ACC112 (cell line): Measurements from ENCODE around the gene HHLA2.
"Not testable (repeated sequence)": the region's sequence is repeated elsewhere in the genome, so short reads cannot be mapped to it uniquely, and the experiment has no call there.

ENCODE experiments used
- H2AFZ ChIP-seq: fragments of 200-600 bp; sonication (generic); one replicate; pipeline ENCODE4 v1.6.0; 2017; ENCODE audit warnings: antibody characterized with exemption, low read length; ENCODE audit not compliant: unreplicated experiment
- H3K27ac ChIP-seq: fragments of 200-600 bp; sonication (generic); 2 replicates; pipeline ENCODE4 v1.5.1; 2014; ENCODE audit warnings: low read depth, mild to moderate bottlenecking, antibody characterized with exemption, low read length, moderate library complexity
- H3K27me3 ChIP-seq: fragments of 200-600 bp; sonication (generic); 2 replicates; pipeline ENCODE4 v1.6.1; 2014; ENCODE audit warnings: mild to moderate bottlenecking, antibody characterized with exemption, low read length, moderate library complexity, mixed read lengths; ENCODE audit not compliant: insufficient read depth
- H3K36me3 ChIP-seq: fragments of 200-600 bp; sonication (generic); 2 replicates; pipeline ENCODE4 v1.6.1; 2016; ENCODE audit warnings: mild to moderate bottlenecking, antibody characterized with exemption, low read length, moderate library complexity, mixed read lengths; ENCODE audit not compliant: insufficient read depth
- H3K4me1 ChIP-seq: fragments of 200-600 bp; sonication (generic); one replicate; pipeline ENCODE4 v1.6.1; 2016; ENCODE audit warnings: low read length, mixed read lengths; ENCODE audit not compliant: insufficient read depth, unreplicated experiment, control insufficient read depth
- H3K4me3 ChIP-seq: fragments of 200-600 bp; sonication (generic); 2 replicates; pipeline ENCODE4 v1.5.1; 2014; ENCODE audit warnings: mild to moderate bottlenecking, low read depth, low read length
- H3K79me2 ChIP-seq: fragments of 200-600 bp; sonication (generic); one replicate; pipeline ENCODE4 v1.6.0; 2016; ENCODE audit warnings: low read length; ENCODE audit not compliant: control insufficient read depth, unreplicated experiment, insufficient read depth

Gene HHLA2

DNA sequence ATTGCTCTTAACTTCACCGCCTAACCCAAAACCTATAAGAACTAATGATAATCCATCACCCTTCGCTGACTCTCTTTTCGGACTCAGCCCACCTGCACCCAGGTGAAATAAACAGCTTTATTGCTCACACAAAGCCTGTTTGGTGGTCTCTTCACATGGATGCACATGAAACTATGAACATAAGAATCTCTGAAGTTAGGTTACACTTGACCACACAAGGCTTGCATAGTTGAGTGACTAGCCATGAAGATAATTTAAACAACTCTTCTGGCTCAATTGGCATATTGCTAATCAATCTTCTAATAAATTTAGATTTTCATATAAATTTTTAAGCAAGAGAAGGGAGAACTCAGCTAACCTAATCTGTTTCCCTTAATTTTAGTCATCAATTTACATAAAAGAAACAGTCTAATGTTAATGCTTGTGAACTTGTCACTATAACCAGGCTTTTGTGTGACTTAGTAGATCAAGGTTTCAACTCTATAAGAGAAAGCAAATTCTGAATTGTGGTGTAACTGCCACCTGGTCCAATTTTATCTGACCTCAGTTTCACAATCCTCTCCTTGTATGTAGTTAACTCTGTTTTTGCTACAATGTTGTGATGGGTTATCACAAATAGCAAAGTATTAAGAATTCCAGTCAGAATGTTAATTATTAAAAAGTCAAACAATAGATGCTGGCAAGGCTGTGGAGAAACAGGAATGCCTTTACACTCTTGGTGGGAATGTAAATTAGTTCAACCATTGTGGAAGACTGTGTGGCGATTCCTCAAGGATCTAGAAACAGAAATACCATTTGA lies 82.0 kb downstream of the HHLA2 start:
- Histone ChIP-seq H3K4me1 (no peaks in the 10 kb centered on the region), H3K27ac (no peak overlapping the region), H3K79me2 (no peaks in the 10 kb centered on the region), H2AFZ (no peak overlapping the region), H3K27me3 (no peaks in the 10 kb centered on the region), H3K36me3 (no peaks in the 10 kb centered on the region), H3K4me3 (no peak overlapping the region)

DNA sequence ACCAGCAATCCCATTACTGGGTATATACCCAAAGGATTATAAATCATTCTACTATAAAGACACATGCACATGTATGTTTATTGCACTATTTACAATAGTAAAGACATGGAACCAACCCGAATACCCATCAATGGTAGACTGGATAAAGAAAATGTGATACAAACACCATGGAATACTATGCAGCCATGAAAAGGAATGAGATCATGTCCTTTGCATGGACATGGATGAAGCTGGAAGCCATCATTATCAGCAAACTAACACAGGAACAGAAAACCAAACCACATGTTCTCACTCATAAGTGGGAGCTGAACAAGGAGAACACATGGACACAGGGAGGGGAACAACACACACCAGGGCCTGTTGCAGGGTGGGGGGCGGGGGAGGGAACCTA lies 82.6 kb downstream of the HHLA2 start:
- not testable (repeated sequence) for H3K79me2 ChIP-seq

DNA sequence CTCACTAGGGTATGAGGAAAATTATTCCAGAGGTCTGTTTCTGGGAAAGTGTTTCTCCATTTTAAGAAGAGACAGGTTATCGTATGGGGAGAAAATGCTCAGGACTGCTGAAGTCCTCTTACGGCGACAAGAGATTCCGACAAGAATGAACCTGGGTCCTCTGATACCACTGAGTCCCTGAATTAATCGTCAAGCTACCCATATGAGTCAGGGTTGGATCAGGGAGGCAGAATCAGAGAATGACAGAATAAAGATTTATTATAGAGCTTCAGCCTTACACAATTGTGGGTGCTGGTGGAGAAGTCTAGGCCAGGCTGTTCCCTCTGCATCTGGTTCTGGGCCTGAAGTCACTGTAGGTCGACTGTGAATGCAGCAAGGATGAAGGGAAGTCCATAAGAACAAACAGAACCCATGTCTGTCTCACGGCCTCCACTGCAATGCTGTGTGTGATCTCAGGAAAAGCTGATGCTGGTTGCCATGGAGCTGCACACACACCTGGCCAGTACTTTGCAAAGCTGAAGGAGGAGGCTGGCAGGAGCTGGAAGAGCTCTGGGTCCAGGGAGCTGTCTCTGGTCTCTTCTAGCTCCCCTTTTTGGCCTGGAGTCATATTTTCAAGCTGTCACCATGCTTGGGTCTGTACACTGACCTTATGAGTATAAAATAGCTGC lies 83.9 kb downstream of the HHLA2 start:
- Histone ChIP-seq H3K4me1 (no peaks in the 10 kb centered on the region), H3K4me3 (no peak overlapping the region), H3K27ac (no peak overlapping the region), H3K27me3 (no peaks in the 10 kb centered on the region), H2AFZ (no peak overlapping the region), H3K36me3 (no peaks in the 10 kb centered on the region), H3K79me2 (no peaks in the 10 kb centered on the region)

More for the DNA sequence above, 82.6 kb downstream of the HHLA2 start:
- H3K27ac ChIP-seq, H2AFZ ChIP-seq, H3K27me3 ChIP-seq, H3K4me1 ChIP-seq, H3K4me3 ChIP-seq, H3K36me3 ChIP-seq: not testable (repeated sequence)

DNA sequence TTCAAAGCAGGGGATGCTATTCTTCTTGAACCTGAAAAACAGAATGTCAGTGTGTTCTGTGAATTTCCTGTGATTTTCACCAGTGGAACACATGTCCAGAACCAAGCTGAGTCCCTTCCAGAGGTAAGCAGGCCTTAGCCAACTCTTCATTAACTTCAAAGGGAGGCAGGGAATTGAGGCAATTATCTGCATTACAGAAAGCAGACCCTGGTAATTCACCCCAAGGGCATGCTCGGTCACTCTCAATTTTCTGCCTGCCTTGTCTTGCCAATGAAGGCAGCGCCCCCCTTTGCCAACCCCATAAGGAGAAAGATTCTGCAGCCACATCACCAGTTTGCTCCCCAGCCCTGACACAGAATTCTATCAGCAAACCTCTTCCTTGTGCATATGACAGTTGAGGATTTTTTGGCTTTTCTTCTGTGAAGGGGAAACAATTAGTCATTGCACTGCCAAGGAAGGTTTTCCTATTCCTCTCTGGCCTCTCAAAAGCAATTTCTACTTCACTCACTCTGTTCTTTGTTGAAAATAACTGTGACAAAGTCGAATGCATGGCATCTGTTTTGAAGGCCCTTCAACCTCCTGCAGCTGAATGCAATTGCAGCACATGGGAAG lies 85.3 kb downstream of the HHLA2 start:
- Histone ChIP-seq H3K36me3 (no peaks in the 10 kb centered on the region), H3K27ac (no peak overlapping the region), H3K4me3 (no peak overlapping the region), H2AFZ (no peak overlapping the region), H3K27me3 (no peaks in the 10 kb centered on the region; the same call in 1 of the 2 replicates), H3K4me1 (no peaks in the 10 kb centered on the region), H3K79me2 (no peaks in the 10 kb centered on the region)

DNA sequence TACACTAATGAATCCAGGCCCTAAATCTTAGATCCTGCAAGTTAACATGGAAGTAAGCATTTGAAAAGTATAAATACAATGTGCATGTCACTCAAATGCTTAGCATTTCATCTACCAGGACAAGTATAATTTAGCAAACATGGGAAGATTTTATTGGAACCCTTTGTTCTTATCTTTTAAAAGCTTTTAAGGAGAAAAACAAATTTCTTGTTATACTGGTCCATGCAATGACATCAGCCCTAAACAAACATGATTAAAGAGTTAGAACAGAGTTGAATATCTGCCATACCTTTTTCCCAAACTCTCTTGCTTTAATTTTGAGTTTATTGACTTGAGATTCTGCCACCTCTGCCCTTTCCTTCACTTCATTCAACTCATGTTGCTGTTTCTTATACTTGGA lies 87.0 kb downstream of the HHLA2 start:
- H3K27ac ChIP-seq, result no peak overlapping the region

DNA sequence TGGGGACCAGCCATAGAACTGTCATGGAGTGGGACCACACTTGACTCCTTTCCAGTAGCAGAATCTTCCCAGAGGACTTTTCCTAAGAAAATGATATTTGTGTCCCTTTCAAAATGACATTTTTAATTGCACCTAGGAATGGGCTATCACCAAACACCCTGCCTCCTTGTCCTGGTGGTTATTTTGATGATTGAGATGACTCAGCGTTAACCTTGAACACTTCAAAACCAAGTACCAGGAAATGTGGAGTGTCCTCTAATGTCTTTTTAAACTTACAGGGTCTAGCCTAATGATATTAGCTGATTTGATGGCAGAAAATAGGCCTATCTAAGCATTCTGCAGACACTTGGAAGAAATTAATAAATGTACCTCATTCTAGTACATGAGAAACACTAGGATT lies 90.7 kb downstream of the HHLA2 start:
- Histone ChIP-seq H2AFZ (no peak overlapping the region), H3K4me1 (peaks cover 6% of the 10 kb centered on the region)

More for the DNA sequence above, 87.0 kb downstream of the HHLA2 start:
- Histone ChIP-seq H3K79me2 (no peaks in the 10 kb centered on the region), H3K27me3 (no peaks in the 10 kb centered on the region; the same call in 1 of the 2 replicates), H2AFZ (no peak overlapping the region), H3K4me1 (no peaks in the 10 kb centered on the region), H3K4me3 (no peak overlapping the region), H3K36me3 (no peaks in the 10 kb centered on the region)

DNA sequence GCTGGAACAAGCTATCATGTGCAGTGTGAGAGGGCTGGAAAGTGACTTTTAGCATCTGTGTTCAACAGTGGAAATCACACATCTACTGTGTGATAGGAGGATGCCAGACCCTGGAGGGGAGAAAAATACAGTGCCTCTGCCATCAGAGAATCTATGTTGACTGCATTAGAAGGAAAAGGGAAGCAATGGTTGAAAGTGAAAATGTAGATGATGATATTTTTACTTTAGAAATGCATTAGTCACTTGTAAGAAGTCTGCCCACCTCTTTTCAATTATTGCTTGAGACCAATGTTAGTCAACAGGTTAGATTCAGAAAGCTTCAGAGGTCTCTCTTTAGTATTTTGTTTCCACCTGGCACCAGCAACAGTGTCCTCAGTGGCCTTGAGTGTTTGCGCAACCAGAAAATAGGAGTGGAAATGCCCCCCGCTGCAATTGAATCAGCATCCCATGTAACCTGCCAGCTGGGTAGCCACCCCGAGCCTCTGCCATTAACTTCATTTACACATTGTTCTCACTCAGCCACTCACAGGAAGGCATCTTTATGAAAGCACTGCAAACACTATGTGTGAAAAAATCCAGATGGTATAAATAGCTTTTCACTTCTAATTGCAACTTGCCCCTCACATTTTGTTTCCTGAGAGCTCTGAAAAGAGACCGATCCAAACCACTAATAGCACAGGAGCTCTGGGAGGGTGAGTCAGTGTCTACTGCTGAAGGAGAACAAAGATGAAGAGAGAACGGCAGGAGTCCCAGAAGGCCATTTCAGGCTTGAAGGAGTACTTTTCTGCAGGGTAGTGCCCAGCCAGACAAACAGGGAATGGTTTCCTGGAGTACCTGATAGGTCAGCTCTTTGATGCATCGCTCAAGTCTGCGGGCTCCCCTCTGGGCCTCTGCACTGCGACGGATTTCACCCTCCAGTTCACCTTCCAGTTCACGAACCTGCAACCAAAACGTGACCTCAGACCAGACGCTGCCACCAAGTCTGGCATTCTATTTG lies 92.1 kb downstream of the HHLA2 start:
- H3K4me1 ChIP-seq, result peaks cover 11% of the 10 kb centered on the region
- H3K36me3 ChIP-seq, result no peaks in the 10 kb centered on the region
- H3K79me2 ChIP-seq, result no peaks in the 10 kb centered on the region
- no peak overlapping the region for H2AFZ ChIP-seq
- H3K4me3 ChIP-seq, result no peak overlapping the region
- H3K27me3 ChIP-seq, result peaks cover 10% of the 10 kb centered on the region; the same call in 1 of the 2 replicates
- H3K27ac ChIP-seq, result no peak overlapping the region

More for the DNA sequence above, 90.7 kb downstream of the HHLA2 start:
- H3K4me3 ChIP-seq, result no peak overlapping the region
- H3K79me2 ChIP-seq, result no peaks in the 10 kb centered on the region
- H3K27me3 ChIP-seq, result peaks cover 10% of the 10 kb centered on the region; the same call in 1 of the 2 replicates
- no peak overlapping the region for H3K27ac ChIP-seq
- no peaks in the 10 kb centered on the region for H3K36me3 ChIP-seq

DNA sequence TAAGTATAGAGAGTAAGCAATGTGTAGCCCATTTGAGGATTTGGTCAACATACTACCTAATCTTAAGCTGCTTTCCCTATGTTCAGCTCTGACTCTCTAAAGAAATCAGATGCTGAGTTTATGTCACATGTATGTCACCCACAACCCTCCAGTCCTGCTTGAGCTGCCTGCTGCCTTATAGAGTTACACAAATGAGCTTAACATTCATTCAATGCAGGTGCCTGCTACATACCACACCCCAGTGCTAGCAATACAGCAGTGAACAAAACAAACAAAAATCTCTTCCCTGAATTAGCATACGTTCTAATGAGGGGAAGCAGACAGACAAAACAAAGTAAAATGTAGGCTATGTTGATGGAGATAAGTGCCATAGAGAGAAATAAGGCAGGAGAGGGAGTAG lies 93.0 kb downstream of the HHLA2 start:
- no peaks in the 10 kb centered on the region for H3K36me3 ChIP-seq
- H2AFZ ChIP-seq, result no peak overlapping the region
- H3K27me3 ChIP-seq, result peaks cover 10% of the 10 kb centered on the region
- no peaks in the 10 kb centered on the region for H3K79me2 ChIP-seq
- H3K4me3 ChIP-seq, result no peak overlapping the region
- peaks cover 11% of the 10 kb centered on the region for H3K4me1 ChIP-seq
- H3K27ac ChIP-seq, result no peak overlapping the region

DNA sequence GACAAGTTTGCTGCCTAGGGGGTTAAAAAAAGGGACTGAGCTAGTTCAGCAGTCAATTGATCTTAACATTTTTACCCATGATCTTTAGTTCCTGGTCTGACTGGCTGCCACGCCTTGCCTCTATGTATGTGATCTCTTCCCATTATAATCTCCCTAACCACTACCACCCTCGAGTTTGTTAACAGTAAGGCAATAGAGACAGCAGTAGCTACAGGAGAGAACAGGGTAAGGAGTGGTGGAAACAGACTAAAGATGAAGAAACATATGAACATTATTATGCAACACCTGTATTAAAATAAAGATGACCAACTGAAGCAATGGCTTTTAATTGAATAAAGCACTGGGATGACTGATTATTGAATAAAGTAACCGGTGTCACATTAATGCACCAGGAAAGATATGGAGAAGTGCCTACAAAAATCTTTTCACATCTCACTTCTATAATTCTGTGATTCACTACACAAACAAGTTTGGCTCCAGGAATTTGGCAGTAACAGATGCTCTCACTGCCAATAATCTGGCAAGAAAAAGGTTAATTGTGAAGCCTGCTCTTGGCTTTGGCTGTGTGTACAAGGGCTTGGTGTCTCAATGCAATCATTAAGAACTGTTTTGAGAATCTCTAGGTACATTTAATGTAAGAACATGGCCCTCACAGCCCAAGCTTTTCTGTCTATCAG lies 95.7 kb downstream of the HHLA2 start:
- no peak overlapping the region for H2AFZ ChIP-seq
- no peaks in the 10 kb centered on the region for H3K79me2 ChIP-seq
- H3K4me3 ChIP-seq, result no peak overlapping the region
- H3K27ac ChIP-seq, result no peak overlapping the region
- H3K4me1 ChIP-seq, result peaks cover 11% of the 10 kb centered on the region
- H3K36me3 ChIP-seq, result no peaks in the 10 kb centered on the region
- peaks cover 10% of the 10 kb centered on the region for H3K27me3 ChIP-seq
